Measurements from ENCODE around the gene LGALS3. TPM values are rescaled to one million over a fixed set of nuclear protein-coding genes. Genes with fewer than 3 reads are reported as not detected.

Gene LGALS3
- 140 and 168 TPM in 2 replicates for total RNA-seq

GRCh38 chr14:55129086-55129427 is at the start of gene LGALS3:
TSS of gene LGALS3 (plus strand) at chr14:55129252. CDS start at chr14:55137374, 8,122 bp downstream.

GRCh38 chr14:55191203-55192053 is 62.4 kb downstream of the LGALS3 start, which contains the start of gene DLGAP5:
TSS of gene DLGAP5 (minus strand) at chr14:55191585. CDS start at chr14:55189179, 2,406 bp downstream.

Other genes with a start within 250 kb of the LGALS3 start
- 11.7 and 12.4 TPM in 2 replicates for gene GCH1, start 226.4 kb upstream of the LGALS3 start, total RNA-seq
- gene WDHD1, start 102.2 kb upstream of the LGALS3 start, total RNA-seq, result 7.7 and 8.7 TPM in 2 replicates
- gene SOCS4, start 102.0 kb upstream of the LGALS3 start, total RNA-seq, result 14.1 and 17.4 TPM in 2 replicates
- 9.7 and 10.9 TPM in 2 replicates for gene MAPK1IP1L, start 77.6 kb upstream of the LGALS3 start, total RNA-seq
- gene DLGAP5, start 62.3 kb downstream of the LGALS3 start, total RNA-seq, result 3.6 and 4.0 TPM in 2 replicates
- 20.6 and 28.0 TPM in 2 replicates for gene FBXO34, start 142.2 kb downstream of the LGALS3 start, total RNA-seq

Data from smooth muscle cell of bladder (primary cell).